ENCODE results near the gene XPO4.

Gene XPO4

DNA sequence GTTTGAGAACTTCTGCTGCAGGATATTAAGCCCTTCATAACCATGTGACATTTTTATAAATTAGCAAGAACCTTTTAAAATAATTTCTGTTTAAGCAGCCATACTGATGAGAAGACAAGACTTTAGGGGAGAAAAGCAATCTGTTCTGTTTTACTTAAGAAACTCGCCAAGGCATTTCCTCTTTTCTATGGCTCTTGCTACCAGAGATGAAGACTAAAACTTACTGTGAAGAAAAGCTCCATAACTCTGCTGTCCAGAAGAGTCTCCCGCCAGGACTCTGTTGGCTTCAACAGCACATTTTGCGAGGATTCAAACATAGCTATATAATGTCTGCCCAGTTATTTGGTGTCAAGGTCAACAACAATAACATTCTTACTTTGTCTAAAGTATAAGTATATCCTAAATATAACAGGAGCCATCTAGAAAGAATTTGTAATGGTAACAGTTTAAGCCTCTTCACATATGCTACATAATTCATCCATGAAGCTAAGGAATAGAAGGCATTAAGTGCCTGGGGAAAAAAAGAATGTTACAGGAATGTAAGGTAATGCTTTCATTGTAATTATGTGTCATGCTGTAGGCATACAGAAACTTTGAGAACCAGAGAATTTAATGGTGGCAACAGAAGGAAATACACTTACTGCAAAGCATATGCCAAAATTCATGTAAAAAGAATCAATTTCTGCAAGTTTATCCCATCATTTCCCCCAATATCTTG, 75.5 kb downstream of the XPO4 start:
- DNase-seq = no peak

DNA sequence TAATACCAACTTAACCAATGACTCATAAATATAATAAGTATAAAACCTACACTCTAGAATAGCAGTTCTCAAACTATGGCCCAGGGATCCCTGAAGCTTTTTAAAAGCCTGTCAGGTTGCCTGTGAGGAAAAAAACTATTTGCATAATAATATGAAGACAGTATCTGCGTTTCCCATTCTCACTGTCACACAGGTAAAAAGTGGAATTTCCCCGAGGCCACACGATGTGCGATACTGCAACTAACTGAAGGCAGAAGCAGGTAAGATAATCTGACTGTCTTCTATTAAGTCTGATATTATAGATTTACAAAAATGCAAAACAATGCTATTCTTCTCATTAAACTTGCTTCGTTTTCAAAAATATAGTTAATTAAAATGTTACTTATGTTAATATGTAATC, 76.2 kb downstream of the XPO4 start:
- no peak for DNase-seq

DNA sequence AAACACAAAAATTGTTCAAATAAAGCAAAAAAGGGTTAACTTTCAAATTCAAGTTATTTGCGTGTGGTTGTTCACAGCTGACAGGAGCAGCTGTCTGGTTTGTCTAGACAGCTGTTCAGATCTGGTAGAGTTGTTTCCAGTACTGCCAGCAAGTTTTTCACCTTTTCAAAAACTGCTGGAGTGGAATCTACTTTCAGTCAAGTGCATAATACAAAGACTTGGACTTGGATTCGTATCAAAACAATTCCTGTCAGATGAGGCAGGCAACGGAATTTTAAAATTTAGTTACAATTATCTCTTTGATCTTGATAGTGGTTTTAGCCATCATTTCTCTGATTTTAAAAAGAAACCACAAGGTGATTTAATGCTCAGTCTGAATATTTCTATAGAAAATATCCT, 77.1 kb downstream of the XPO4 start:
- DNase-seq = no peak

DNA sequence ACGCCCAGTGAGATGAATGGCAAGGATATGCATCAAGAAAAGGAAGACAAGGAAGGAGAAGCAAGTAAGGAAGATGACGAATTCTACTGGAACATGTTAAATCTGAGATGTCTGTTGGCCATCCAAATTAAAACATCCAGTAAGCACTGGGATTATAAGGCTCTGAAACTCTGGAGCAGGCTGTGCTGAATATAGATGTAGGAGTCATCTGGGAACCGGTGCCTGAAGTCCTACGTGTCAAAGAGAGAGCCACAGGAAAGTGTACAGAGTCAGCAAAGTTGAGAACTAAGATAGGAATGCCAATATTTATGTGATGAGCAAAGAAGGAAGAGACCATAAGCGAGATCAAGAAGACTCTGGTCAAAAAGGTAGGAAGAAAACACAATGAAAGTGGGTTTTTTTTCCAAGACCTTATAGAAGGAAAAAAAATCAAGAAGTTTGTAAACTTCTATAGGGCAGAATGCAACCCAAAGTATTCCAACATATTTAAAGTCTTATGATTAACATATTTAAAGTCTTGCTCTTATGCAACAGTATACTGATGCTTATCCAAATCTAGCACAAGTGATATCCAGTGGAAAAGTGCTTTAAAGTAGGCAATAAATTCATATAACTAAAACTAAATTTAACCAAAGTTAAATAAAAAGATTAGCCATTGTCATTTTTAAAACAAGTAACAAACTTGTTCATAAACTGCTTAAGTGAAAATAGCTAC, 77.6 kb downstream of the XPO4 start:
- no peak for DNase-seq

DNA sequence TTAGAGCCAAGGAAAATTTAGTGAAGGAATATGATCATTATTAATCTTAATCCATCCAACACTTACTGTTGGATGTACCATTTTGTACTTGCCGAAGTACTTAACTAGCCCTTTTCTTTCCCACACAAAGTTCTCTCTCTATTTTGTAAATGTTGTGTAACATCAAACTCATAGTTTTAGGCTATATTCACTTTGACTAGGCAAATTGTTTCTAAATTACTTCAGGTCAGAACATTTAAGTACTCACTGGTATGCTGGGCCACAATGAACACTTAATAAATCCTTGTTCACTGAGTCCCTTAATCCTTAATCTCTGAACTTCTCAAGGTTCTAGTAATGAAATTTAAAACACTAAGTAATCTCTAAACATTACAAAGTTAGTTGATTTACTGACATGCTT, 79.5 kb downstream of the XPO4 start:
- no peak for DNase-seq

DNA sequence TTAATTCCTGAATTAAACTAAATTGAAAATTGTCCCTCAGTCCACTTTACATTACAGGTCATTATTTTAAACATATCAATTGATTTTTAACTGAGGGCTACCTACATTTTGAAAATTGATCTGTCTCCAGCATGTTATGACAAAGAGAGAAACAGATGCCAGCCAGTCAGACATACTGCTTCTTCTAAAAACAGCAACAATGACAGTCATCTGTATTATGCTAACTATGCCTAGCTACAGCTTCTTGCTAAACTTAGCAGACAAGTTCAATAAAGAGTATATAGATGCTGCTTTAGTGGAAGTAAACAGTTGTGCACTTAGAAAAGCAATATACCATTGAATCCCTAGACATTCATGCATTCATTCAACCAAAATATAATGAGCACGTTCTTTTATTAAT, 80.1 kb downstream of the XPO4 start:
- no peak for DNase-seq

DNA sequence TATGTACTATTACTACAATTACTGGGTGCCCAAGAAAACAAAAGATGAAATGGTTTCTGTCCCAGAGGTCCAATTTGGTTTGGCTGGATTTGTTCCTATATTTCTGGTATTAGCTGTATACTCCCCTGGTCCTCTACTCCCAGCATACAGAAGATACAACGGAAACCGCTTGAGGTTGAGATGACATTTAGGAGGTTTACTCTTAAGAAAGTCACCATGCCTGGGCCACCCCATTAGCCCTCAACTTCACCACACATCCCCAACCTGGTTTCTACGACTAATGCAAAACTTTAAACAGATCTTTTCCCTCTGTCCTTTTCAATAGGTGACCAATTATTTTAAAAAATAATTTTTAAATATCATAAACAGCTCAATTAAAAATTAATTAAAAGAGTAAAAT, 82.8 kb downstream of the XPO4 start:
- no peak for DNase-seq

DNA sequence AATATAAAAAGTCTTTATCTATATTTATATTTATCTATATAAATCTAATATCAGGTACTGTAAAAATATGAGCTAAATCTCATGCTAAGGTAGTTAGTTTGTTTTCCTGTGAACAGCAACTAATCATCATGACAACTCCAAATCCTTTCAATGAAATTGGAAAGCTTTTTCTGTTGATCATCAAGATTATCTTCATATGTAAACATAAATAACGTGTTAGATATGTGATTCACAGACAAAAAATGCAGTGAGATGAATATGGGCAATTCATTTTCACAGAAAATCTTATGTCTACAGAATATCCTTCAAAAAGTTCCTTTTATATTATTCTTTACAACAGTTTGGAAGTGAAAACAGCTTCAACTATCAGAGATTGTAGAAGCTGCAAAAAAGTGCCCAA, 87.1 kb downstream of the XPO4 start:
- DNase-seq = no peak

DNA sequence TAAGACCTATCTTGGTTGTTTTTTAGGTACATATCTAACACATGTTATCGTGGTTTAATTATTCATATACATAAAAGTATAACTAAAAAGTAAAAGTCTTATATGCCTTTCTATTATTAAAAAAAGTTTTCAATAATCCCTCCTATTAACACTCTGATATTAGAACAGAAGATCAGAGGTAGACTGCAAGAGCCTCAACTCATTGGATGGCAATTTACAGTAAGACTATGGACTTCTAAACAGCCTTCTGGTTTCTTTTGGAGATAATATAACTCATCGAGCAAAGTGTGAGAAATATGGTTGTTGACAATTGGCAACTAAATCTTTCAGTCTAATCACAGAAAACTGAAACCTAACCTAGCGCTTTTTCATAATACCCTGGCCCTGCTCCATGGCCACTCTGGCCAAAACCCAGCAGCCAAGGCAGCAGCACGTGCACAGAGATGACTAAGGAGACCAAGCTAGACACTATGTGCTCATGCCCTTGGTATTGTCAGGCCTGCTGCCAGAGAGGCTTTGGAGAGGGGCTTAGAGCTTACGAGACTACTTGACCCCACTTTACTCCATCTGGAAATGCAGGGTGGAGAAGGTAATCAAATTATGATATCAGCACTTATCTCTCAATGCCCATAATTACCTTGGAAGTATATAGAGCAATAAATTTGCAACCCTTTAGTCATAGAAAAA, 88.2 kb downstream of the XPO4 start:
- no peak for DNase-seq

DNA sequence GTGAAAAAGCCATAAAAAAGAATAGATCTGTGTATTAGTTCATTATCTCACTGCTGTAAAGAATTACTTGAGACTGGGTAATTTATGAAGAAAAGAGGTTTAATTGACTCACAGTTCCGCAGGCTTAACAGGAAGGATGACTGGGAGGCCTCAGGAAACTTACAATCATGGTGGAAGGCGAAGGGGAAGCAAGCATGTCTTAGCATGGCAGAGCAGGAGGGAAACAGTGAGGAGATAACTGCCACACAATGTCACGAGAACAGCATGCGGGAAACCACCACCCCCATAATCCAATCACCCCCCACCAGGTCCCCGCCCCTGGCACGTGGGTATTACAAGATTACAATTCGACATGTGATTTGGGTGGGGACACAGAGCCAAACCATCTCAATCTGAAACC, 89.7 kb downstream of the XPO4 start:
- no peak for DNase-seq

DNA sequence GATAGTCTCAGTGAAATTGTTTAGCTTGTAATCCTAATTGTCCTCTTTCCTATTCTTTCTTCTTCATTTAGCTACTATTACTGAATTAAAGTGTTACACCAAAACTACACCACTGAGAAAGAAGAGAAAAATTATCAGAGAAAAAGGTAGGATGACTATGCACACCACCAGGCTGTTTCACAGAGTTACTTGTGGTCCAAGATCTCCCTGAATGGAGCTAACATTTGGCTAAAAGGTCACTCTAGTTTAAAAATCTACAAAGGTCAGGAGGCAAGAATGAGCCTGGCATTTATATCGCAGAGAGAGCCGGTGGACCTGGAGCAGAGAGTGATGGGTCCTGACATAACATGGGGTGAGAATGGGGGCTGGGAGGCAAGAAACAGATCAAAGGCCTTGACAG, 91.7 kb downstream of the XPO4 start:
- DNase-seq = no peak

DNA sequence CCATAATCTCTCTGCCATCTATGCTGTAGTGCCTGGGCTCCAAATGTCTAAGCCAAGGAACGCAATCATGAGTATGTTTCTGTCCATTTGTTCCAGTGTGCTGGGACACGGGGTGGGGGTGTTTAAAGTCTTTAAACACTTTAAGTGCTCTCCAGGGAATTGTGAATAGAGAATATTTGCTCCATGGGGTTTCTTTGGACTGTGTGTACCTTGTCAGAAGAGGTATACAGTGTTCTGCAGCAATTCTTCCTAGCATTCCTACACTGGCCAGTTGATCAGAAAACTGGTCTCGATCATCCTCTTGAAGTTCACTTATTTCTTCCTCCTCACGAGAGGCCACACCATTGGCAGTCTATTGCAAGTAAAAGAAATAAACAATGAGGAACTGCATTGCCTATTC, 93.7 kb downstream of the XPO4 start:
- DNase-seq = no peak

DNA sequence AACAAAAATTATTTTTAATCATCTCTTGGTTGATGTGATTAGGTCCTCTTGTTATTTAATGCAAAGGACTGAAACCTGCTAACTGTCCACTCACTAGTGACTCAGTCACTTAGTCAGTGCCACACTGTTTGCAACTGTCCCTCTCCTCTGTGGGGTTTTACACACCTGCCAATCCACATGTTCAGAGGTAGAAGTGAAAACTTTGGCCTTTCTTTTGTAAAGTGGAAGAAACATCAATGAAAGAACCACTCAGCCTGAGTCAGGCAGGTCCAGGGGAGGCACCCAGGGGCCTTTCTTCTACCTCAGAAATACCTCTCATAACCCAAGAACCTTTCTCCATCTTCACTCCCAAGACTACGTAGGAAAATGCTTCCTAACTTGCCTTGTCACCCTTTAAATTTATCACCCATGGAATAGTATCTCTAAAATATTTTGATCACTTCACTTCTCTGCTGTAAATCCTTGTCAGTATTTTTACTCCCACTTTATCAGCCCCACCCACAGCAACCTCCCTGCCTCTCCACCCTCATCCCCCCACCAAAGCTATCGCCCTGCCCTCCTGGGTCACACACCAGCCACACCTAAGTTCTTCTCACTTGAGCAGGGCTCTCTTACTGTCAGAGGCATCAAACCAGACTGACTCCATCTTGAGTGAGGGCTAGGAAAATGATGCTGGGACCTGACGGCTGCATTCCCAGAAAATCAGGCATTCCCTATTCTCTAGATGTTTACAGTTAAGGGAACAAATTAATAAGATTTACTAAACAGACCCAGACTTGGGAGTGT, 99.2 kb downstream of the XPO4 start:
- no peak for DNase-seq

DNA sequence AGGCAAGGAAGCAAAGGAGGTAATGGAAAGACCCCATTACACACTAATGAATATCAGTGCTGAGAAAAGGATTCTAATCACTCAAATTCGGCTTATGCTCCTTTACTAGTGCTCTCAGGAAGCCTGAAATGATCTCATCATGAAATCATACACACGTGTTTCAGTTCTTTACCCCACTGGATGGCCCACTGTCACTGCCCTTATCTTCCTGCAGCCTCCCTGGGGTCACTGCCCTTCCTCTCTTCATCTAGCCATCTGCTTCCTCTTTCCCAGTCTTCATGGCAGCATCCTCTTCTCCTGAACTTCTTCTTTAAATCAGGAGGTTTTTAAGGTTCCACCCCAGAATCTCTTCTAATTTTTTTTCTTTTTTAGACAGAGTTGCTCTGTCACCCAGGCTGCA, 100.8 kb downstream of the XPO4 start:
- no peak for DNase-seq

DNA sequence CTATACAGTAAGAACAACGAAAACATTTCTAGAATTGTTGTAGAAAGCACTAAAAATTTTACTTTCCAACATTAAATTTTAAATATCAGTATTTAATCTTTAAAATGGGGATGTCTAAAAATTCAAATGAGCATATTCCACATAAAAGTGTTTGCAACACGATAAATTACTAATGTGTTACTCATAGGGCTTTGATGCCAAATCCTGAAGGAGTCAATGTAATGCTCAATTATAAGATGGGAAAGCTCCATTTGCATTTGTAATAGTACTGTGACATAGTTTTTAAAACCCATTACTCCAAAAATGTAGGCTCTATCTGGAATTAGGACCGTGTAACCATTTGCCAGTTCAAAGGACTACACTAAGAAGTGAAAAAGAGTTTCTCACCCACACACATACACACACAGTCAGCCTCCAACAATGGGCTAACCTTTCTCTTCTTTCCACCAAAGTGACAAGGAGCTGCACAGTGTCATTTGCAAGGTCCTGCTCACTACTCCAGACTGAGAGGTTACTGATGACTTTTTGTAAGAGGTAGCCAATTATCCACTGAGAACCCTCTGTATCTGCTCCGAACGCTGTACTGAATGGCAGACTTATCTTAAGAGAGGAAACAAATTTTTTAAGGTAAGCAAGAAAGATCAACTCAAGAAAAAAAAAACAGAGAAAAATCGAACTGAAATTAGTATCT, 102.7 kb downstream of the XPO4 start:
- DNase-seq = no peak

DNA sequence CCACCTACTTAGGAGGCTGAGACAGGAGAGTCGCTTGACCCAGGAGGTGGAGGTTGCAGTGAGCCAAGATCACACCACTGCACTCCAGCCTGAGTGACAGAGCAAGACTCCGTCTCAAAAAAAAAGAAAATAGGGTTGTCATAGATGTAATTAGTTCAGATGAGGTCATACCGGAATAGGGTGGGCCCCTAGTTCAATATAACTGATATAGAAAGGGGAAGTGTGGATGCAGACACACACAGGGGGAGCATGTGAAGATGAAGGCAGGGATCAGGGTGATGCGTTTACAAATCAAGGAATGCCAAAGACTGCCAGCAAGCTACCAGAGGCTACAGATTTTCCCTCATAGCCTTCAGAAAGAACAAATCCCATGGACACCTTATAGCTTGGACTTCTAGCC, 104.5 kb downstream of the XPO4 start:
- no peak for DNase-seq

DNA sequence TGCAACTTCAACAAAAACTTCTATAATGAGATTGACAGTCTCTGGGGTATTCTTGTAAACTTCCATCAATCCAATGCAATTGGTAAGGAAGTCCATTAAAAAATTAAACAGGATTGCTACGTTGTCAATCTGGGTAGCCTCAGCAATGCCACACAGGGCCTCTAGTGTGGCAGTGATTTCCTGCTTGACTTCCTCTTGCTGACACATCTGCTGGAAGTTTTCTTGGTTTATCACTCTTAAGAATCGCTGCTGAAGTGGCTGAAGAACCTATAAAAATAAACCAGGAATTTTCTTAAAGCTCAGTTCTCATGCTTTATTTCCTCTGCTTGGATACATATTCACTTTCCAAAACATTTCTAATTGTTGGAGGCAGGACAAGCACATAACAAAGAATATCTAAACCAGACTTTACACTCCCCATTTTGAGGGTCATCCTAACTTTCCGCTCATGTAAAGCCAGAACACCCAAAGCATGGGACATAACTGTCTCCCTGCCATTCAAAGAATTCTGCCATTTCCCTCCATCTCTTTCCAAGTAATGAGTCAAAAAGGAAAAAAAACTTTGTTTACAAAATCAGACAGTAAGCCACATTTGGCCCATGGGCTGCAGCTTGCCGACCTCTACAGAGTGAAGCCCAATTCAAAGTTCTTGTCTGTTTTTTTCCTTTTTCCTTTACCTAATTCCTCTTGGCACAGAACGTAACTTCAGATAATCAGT, 105.6 kb downstream of the XPO4 start:
- DNase-seq = no peak

DNA sequence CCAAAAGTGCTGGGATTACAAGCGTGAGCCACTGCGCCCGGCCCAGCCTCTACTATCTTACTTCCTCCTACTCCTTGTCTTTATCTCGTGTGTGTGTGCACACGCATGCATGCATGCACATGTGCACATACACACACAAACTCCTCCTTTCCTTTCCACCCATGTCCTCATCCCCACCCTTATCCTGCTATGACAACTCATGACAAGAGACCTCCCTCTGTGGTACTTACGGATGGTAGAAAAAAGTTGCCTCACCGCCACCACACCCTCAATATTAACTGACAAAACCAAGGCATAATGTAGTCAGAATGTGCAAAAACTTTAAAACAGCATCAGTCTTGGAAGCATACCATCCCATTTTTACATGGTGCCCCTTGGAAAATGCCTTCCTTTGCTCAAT, 112.9 kb downstream of the XPO4 start:
- DNase-seq = no peak

DNA sequence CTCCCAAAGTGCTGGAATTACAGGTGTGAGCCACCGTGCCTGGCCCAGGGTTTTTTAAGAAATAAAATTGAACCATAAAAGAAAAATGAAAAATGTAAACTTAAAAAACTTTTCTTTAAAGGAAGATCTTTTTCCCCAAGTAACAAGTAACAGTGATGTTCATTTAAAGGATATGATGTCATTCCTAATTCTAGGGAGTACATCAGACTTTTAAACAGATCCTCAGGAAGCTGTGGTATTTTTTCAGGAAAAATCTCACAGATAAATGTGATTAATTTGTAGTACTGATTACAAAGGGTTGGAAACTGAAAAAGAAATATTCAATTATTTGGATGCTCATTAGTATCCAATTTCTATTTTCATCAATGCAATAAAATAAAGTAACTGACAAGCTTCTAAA, 114.2 kb downstream of the XPO4 start:
- no peak for DNase-seq

DNA sequence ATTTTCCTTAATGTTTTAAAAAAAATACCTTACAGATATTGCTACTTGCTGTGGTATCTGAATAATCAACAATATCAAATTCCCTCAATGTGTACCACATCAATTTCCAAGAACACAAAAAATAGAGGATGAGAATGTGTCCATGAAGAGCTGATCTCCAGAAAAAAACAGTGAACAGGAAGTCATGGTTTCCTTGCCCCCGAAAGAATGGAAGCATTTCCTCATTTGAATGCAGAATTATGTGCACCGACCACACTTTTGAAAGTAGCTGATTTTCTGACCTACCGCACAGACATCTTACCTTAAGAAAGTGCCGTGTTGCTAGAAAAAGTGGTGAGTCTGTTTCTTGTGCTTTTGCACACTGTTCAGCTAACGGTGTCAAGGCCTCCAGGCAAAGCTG, 115.4 kb downstream of the XPO4 start:
- DNase-seq = no peak

DNA sequence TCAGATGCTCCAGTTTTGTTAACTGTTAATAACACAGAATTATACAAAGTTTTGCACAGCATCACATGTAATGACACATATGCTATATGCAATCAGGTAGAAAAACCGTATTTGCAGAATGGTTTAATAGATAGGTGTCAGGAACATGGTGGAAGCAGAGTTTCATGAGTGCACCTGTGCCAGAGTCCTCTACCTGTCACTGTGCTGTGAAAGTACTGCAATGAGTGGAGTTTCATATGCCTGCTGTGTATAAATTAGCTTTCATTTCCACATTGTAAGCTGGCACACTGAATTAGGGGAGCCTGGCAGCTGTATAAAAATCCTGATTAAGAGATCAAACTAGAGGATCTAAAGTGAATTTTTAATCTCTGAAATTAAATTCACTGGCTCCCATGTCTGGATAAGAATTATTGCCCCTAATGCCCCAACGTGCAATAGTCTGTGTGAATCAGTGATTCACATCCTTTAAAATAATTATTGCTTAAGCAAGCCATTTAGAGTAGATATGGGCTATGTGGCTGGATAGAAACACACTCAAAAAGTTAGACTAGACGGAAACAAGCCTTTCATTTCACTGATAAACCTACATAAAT, 120.3 kb downstream of the XPO4 start:
- DNase-seq = no peak

DNA sequence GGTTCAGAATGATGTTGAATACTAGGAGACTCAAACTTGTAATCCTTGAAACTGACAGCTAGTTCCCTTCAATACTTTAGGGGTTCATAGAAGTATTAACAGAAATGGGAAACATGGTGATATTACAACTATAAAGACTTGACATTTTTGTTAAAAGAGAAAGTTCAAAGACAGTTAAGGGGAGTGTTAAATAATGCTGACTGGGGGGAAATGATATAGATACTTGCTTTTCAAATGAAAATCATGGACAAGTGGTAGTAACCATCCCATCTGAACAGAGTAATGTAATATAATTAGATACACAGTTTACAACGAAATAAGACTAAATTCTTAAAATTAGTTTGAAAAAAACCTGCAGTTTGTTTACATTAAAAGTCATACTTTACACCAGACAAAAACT, 122.2 kb downstream of the XPO4 start:
- no peak for DNase-seq
